ENCODE measurements around the gene UQCC5. TPM values are rescaled to one million over a fixed set of nuclear protein-coding genes. Genes with fewer than 3 reads are reported as not detected.

The UQCC5 gene
- polyA plus RNA-seq, 2 of the 4 experiments (the other 2 are of a cell fraction) = 11.7 to 63.3 TPM

DNA sequence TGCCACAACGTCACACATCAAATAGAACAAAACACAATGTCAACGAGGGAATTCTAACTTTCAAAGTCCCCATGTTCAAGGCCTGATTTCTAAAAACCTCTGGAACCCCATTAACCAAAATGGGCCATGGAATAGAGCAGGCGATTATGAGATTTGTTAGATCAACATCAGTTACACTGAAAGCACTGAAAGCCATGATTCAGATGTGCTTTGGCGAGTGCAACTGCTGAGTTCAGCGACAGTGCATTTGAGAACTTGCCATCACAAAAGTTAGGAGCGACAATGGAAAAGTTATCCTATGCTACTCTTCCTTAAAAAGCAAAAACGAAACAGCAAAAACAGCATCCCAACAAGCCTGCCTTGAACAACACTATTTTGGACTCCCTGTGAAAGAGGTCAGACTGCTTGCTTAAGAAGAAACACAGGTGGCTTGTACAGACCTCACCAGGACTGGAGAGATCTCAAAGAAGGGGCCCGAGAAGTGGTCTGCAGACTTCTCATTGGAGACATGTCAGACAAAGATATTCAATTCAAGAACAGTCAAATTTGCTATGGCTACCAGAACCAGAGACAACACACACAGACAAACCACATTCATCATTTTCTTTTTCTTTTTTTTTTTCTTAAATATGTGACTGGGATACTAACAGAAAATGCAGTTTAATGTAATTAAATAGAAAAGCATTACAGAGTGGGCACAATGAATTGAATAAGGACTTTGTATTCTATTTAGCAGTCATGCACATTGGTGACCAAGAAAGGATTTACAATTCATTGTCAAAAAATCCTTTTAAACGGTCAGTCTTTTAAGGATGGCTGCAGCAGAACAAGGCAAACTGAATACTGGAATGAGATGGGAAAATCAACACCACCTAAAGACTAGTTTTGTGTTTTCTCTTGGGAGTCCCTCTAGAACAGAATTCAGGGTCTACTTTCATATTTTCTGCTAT, 20.9 kb downstream of the UQCC5 start:
- WGBS (ENCODE audit: missing lambda C conversion rate) = 92% methylated on average over 9 of the region's 9 CpGs
- H3K4me3 ChIP-seq = no peak overlapping the region
- ATAC-seq (no peak), FAIRE-seq (no peak), DNase-seq (ENCODE audit: low read depth in 1 of 2, low spot score in 1 of 2) (no peak)
- H3K4me2 ChIP-seq = no peak overlapping the region
- peaks cover 4% of the 10 kb centered on the region; the same call in 1 of the 3 replicates for H3K4me1 ChIP-seq
- CTCF ChIA-PET = no interaction called here
- H3K27ac ChIP-seq = no peak overlapping the region
- POLR2A ChIA-PET = no interaction called here
- TF ChIP-seq JUNB (IDR thresholded peaks at IDR 0.05) (no peak), EHMT2 (IDR thresholded peaks at IDR 0.05; ENCODE audit: low read depth) (no peak), NPAS2 (CRISPR knock-in tag; IDR thresholded peaks at IDR 0.05; ENCODE audit: borderline replicate concordance) (no peak), CBX8 (IDR thresholded peaks at IDR 0.05) (no peak), USF2 (IDR thresholded peaks at IDR 0.05) (no peak), POLR2AphosphoS2 (conservative IDR thresholded peaks at IDR 0.05; ENCODE audit: low read length) (no peak), ZNF302 (CRISPR knock-in tag; IDR thresholded peaks at IDR 0.05) (no peak), CHD2 (IDR thresholded peaks at IDR 0.05; ENCODE audit: low read length, partially characterized antibody) (no peak), HES2 (IDR thresholded peaks at IDR 0.05) (no peak), MYC (IDR thresholded peaks at IDR 0.05; ENCODE audit: borderline replicate concordance, low read length) (no peak), SREBF2 (IDR thresholded peaks at IDR 0.05) (no peak)
- H3K9me3 ChIP-seq = no peaks in the 10 kb centered on the region

DNA sequence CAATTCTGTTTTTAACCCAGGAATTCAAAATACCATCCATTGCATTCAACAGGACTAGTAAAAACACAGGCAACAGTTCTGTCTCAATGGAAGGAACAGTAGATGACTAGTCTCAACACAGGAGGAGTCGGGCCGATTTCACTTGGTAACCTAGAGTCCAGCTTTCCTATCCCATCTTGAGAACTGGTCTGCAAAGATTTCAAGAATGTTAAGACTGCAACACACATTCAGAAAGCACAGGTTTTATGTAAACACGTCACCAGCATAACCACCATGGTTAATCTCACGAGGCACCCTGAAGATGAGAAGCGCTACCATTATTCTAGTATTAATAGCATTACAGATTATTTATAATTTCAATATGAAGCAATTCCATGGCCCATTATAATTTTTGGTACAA, 22.0 kb downstream of the UQCC5 start:
- DNase-seq (ENCODE audit: low read depth in 1 of 2, low spot score in 1 of 2) (no peak), FAIRE-seq (no peak), ATAC-seq (no peak)
- Histone ChIP-seq H3K4me3 (no peak overlapping the region), H3K27ac (no peak overlapping the region), H3K4me2 (no peak overlapping the region), H3K9me3 (no peaks in the 10 kb centered on the region), H3K4me1 (no peaks in the 10 kb centered on the region)
- 93% methylated on average over 5 of the region's 5 CpGs for WGBS (ENCODE audit: missing lambda C conversion rate)
- ChIA-PET POLR2A (no interaction called here), CTCF (no interaction called here)
- TF ChIP-seq MAZ (IDR thresholded peaks at IDR 0.05; ENCODE audit: borderline replicate concordance, low read depth, low read length) = no peak
- TF ChIP-seq FOXS1 (CRISPR knock-in tag; IDR thresholded peaks at IDR 0.05) = no peak
- no peak for TF ChIP-seq HDAC2 (IDR thresholded peaks at IDR 0.05)
- no peak for TF ChIP-seq CBX8 (IDR thresholded peaks at IDR 0.05)
- TF ChIP-seq, protein P1, sequence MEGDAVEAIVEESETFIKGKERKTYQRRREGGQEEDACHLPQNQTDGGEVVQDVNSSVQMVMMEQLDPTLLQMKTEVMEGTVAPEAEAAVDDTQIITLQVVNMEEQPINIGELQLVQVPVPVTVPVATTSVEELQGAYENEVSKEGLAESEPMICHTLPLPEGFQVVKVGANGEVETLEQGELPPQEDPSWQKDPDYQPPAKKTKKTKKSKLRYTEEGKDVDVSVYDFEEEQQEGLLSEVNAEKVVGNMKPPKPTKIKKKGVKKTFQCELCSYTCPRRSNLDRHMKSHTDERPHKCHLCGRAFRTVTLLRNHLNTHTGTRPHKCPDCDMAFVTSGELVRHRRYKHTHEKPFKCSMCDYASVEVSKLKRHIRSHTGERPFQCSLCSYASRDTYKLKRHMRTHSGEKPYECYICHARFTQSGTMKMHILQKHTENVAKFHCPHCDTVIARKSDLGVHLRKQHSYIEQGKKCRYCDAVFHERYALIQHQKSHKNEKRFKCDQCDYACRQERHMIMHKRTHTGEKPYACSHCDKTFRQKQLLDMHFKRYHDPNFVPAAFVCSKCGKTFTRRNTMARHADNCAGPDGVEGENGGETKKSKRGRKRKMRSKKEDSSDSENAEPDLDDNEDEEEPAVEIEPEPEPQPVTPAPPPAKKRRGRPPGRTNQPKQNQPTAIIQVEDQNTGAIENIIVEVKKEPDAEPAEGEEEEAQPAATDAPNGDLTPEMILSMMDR (IDR thresholded peaks at IDR 0.05) = no peak
- no peak for TF ChIP-seq SMC3 (IDR thresholded peaks at IDR 0.05)
- no peak for TF ChIP-seq RARB (CRISPR knock-in tag; IDR thresholded peaks at IDR 0.05)
- TF ChIP-seq CHD2 (IDR thresholded peaks at IDR 0.05; ENCODE audit: low read length, partially characterized antibody) = no peak
- TF ChIP-seq FOSB (CRISPR knock-in tag; IDR thresholded peaks at IDR 0.05) = no peak
- TF ChIP-seq TP53 (CRISPR knock-in tag; IDR thresholded peaks at IDR 0.05) = no peak
- TF ChIP-seq BHLHE40 (IDR thresholded peaks at IDR 0.05; ENCODE audit: low read depth, low read length) = no peak
- no peak for TF ChIP-seq USF2 (IDR thresholded peaks at IDR 0.05)
